Measurements from ENCODE around the gene PPL.

The PPL gene

DNA sequence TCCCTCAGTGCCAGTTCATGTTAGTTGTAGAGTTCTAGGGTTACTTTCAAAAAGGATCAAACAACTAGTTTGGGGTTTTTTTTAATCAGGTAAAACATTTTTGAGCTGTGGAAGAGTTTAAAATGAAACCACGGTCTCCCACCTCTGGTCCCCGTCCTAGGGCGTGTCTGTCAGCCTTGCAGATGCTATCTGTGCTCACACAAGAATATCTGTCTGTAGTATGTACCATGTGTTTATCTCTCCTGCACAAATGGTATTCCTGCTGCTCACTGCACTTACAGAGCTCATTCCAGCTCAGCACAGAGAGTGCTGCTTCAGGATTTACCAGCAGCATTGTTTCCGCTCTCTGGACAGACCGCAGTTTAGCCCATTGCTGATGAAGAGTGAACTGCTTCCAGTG is 50.8 kb downstream of the PPL start:
- DNase-seq (ENCODE audit: low read depth): no peak
- H3K4me3 ChIP-seq (ENCODE audit: low read length): no peak overlapping the region
- TF ChIP-seq, protein P1, sequence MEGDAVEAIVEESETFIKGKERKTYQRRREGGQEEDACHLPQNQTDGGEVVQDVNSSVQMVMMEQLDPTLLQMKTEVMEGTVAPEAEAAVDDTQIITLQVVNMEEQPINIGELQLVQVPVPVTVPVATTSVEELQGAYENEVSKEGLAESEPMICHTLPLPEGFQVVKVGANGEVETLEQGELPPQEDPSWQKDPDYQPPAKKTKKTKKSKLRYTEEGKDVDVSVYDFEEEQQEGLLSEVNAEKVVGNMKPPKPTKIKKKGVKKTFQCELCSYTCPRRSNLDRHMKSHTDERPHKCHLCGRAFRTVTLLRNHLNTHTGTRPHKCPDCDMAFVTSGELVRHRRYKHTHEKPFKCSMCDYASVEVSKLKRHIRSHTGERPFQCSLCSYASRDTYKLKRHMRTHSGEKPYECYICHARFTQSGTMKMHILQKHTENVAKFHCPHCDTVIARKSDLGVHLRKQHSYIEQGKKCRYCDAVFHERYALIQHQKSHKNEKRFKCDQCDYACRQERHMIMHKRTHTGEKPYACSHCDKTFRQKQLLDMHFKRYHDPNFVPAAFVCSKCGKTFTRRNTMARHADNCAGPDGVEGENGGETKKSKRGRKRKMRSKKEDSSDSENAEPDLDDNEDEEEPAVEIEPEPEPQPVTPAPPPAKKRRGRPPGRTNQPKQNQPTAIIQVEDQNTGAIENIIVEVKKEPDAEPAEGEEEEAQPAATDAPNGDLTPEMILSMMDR (IDR thresholded peaks at IDR 0.05; ENCODE audit: insufficient read depth, low read depth, low read length, missing control alignments): no peak

DNA sequence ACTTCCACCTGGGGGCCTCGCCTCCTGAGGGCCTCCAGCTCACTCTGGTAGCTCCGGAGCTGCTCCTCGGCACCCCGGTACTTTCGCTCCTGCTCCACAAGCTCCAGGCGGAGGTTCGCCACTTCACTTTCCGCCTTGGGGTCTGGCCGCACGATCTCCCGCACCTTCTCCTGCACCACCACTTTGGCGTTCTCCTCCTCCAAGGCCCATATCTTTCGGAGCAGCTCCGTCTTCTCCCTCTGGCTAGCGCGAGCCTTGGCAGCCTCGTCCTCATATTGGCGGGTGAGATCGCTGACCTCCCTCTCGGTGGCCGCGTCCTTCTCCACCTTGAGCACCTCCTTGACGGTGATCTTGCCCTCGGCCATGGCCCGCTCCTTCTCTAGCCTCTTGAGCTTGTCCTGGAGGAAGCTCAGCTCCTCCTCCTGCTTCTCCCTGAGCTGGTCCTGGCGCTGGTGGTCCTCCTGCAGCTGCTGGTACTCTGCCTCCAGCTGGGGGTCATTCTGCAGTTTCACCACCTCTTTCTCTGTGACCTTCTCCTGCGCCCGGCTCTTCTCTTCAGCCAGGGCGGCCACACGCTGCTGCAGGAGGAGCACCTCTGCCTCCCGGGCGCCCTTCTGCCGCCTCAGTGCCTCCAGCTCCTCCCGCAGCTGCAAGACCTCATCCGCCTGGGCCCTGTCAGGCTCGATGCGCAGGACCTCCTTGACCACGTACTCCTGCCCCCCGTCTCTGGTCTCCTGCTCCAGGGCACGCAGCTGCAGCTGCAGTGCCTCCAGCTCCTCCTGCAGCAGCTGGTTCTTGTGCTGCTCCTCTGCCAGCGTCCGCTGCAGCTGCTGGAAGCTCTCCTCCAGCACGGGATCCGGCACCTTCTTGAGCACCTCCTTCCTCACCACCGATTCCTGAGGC is 51.7 kb downstream of the PPL start:
- DNase-seq (ENCODE audit: low read depth): no peak
- TF ChIP-seq, protein P1 (IDR thresholded peaks at IDR 0.05; ENCODE audit: insufficient read depth, low read depth, low read length, missing control alignments): no peak
- no peak overlapping the region for H3K4me3 ChIP-seq (ENCODE audit: low read length)

DNA sequence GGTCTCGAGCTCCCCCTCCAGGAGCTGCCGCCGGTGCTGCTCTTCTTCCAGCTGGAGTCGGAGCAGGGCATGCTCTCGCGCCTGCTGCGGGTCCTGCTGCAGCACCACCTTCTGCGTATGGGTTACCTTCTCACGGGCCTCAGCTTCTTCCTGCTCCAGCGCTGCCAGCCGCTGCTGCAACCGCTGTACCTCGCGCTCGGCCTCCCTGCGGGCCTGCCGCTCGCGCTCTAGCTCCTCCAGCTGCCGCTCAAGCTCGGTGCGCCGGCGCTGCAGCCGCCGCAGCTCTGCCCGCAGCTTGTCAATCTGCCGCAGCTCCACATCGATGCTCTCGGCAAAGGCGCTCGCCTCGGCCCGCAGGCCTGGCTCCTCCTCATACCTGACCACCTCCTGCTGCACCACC is 52.7 kb downstream of the PPL start:
- DNase-seq (ENCODE audit: low read depth): no peak
- TF ChIP-seq, protein P1 (IDR thresholded peaks at IDR 0.05; ENCODE audit: insufficient read depth, low read depth, low read length, missing control alignments): no peak
- H3K4me3 ChIP-seq (ENCODE audit: low read length): no peak overlapping the region

DNA sequence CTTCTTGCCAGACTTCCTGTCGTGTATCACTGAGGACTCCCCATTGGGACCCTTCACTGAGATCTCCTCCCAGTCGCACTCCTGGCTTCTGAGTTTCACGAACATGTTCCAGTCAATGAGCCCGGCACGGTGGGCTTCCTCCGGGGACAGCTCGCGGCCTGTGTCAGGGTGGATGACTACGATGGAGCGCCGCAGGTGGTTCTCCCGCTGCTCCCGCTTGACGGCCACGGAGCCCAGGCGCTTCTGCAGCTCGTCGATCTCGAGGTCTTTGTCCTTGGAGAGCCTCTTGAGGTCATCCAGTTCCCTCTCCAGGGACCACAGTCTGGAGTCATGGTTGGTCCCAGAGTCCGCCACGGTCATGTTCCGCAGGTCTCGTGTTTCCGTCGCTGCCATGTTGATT is 53.4 kb downstream of the PPL start:
- TF ChIP-seq, protein P1 (IDR thresholded peaks at IDR 0.05; ENCODE audit: insufficient read depth, low read depth, low read length, missing control alignments): no peak
- H3K4me3 ChIP-seq (ENCODE audit: low read length): no peak overlapping the region
- DNase-seq (ENCODE audit: low read depth): no peak

DNA sequence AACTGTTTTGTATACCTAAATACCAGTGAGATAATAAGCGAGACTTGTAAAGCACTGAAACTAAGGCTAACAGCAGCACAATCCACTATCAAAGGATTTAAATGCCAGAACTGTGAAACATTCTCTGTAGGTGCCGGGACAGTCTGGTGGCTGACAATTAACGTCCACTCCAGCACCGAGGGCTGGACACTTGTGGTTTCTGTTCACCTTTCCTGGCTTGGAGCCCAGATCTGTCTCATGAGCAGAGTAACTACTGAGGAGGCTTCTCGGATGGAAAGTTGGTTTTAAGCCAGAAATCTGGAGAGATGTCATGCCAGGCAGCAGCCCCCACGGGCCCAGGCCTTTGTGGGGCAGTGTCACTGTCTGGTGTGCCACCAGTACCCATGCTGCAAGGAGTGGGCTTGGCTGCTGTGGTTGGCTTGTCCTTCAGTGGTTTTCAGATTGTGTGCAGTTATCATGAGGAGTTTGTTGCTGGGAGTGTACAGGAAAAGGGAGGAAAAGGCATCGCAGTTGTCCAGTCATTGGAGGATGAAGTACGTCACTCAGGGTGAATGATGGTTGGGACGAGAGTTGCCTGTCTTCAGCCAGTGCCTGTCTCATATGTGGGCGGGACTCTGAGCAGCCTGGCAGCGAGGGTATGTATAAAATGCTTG is 54.2 kb downstream of the PPL start:
- DNase-seq (ENCODE audit: low read depth): peak; percentile 78
- TF ChIP-seq, protein P1 (IDR thresholded peaks at IDR 0.05; ENCODE audit: insufficient read depth, low read depth, low read length, missing control alignments): no peak
- no peak overlapping the region for H3K4me3 ChIP-seq (ENCODE audit: low read length)

DNA sequence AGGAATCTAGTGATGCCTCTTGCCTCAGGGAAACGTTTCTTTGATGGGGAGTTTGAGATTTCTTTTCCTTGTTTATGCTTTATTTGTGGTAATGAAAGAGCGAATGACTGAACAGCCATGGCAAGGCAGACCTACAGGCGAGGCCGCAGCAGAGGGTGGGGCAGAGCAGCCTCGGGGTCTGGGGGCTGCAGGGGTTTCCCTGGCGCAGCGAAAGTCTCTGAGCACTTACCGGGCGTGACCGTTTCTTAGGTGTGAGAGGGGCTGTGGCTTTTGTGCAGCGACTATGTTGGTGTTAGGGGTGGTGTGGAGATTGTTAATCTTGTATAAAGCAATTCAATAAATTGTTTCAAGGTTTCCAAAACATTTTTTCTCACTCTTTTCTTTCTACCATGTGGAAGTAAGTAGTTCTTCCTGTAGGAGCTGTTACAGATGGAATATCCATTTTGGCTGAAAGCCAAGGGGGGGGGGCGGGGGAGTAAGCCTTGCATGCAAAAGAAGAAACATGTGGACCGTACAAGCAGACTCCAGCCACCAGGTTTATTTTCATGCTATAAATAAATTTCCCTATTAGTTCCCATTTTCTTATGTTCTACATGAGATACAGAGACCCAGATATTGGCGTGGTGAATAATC is 54.8 kb downstream of the PPL start:
- TF ChIP-seq, protein P1 (IDR thresholded peaks at IDR 0.05; ENCODE audit: insufficient read depth, low read depth, low read length, missing control alignments): no peak
- H3K4me3 ChIP-seq (ENCODE audit: low read length): no peak overlapping the region
- peak; percentile 30 for DNase-seq (ENCODE audit: low read depth)
